Dedifferentiated amniotic fluid mesenchymal stem cell (primary cell): ENCODE results near the gene TAF10.
A peak's percentile ranks its signal among the peaks of the same experiment; 100 is the strongest.

ENCODE experiments used
- DNase-seq: peaks from one replicate; pipeline ENCODE4 v3.0.0-alpha.2; 2016; ENCODE audit errors: extremely low spot score

Gene TAF10

DNA sequence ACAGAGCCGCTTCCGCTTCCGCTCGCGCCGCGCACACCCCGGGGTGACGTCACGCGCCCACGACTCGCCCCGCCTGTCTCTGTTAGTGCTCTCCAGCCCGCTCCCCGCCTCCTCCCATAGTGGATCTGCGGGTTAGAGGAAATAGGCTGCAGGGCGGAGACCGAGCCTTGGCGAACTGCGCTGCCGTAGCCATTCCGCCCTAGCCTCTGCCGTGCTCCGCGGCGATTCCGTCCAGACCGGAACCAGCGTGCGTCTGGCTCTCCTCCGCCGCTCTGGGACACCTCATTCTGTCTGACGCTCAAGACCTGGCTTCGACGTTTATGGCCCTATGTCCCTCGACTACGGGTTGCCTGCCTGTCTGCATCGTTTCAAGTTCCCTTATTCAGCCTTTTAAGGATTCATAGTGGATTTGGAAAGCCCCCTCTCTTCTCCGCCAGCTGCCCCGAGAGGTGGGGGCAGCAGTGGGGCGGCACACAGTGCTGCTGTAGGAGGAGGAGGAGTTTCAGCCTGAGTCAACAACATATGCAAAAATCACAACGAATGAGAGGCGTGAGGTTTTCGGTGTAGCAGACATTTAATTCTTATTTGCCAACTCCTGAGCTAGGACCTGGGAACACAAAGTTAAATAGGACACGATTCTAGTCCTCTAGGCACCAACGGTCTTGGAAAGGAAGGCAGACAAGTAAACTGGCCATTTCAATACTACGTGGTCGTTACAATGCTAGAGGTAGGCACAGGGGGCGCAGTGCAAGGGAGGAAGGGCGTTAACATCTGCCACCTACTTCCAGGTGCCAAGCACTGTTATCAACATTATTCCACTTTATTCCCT is at the start of gene TAF10:
Gene TAF10 (minus strand): TSS at position 4 of the 829 bp plus-strand sequence. CDS start 27 bp downstream, outside the sequence.
- peak; percentile 96 for DNase-seq

DNA sequence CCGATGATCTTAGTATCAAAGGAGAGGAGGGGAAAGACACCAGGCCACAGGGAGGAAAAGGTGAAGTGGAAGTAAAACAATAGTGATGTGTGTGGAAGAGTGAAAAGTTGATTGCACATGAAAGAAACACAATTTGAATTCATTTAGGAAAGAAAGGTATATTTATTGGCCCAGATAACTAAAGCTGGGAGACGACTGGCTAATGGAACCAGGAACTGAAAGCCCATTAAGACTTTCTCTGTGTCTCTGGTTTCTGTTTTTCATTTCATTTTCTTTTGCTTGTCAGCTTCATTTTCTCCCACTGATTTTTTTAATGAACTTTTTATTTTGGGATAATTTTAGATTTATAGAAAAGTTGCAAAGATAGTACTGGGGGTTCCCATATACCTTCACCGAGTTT is 48.7 kb upstream of the TAF10 start:
- no peak for DNase-seq

DNA sequence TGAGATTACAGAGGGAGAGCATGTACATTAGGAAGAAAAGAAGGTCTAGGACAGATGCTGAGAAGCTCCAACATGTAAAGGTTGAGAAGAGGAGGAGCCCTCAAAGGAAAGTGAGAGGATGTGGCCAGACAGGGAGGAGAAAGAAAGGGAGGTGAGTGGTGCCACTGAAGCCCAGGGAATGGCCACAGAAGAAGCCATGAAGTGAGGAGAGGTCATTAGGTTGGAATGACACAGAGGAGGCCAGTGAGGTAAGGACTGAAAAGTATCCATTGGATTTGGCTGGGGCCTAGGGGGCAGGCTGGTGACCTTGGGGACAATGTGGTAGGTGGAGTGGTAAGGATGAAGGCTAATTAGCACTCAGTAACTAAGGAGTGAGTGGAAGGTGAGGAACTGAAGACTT is 46.6 kb upstream of the TAF10 start:
- DNase-seq: no peak

DNA sequence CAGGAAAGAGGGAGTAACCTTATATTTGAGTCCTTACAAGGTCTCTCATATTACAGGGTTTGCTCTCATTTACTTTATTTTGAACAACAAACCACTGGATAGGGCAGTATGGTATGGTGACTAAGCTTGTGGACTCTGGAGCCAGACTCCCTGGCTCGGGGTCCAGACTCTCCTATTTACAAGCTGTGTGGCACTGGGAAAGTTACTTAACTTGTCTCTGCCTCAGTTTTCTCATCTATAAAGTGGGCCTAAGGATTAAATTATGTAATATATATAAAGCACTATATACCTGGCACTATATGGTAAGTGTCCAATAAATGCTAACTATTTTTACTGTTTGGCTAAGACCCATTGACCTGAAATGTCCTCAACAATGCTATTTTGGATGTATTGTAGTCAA is 45.3 kb upstream of the TAF10 start:
- no peak for DNase-seq

DNA sequence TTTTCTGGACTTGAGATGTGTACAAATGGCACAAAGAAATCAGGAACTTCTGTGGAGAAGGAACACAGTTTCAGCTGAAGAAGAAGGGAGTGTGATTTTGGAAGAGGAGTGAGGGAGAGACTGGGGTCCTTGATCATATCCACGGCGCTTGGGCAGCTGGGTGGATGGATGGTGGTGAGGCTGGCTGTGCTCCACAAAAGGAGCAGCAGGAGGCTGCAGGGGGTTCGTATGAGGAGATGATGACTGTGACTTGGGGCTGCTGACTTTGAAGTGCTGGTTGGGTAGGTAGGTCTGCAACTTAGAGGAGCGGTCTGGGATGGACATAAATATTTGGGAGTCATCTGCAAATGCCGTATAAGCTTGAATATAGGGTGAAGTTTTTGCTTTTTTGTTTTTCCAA is 44.9 kb upstream of the TAF10 start:
- no peak for DNase-seq

DNA sequence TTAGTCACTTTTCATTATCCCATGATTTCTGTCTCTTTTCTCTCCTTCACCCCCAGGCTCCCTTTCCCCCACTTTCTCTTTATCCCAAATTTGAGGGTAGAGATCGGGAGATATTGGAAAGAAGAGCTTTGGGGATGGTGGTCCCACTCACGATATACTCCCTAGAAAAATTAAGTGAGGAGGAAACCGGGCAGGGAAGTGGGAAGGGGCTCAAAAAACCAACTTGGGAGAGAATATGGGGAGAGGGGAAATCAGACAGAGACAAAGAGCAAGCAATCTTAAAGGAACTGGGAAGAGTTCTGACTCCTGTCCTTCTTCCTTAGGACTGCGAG is 44.5 kb upstream of the TAF10 start:
- DNase-seq: no peak

DNA sequence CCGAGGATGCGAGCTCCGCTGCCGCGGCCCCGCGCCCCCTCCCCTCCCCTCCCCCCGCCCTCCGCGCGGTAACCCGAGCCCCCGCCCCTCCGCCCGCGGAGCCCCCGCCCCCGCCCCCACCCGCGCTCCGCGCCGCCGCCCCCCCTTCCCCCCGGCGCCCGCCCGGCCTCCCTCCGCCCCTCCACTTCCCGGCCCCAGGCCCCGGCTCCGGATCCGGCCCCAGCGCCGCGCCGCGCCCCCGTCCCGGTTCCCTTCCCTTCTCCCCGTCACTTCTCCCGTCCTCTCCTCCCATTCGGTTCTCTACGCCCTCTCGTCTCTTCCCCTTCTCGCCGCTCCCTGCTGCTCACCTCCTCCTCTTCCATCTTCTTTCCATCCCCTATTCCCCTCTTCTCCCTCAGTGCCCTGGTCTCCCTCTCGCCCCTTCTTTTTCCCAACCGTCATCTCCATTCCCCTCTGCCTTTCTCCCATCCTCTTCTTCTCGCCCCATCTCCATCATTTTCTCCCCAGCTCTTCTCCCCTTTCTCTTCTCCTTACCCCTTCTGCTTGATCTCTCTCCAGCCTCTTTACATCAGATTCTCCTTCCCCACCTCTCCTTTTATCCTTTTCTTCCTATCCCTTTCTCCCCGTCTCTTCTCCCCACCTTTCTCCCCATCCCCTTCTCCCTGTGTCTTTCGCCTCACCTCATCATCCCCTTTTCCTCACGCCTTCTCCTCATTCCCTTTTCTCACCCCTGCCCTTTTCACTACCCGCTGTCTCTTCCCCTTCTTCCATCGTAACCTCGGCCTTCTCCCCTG is 44.0 kb upstream of the TAF10 start, which contains the start of gene DCHS1:
Gene DCHS1 (minus strand): TSS at position 20 of the 794 bp plus-strand sequence. CDS start 14,196 bp downstream, outside the sequence.
- no peak for DNase-seq

DNA sequence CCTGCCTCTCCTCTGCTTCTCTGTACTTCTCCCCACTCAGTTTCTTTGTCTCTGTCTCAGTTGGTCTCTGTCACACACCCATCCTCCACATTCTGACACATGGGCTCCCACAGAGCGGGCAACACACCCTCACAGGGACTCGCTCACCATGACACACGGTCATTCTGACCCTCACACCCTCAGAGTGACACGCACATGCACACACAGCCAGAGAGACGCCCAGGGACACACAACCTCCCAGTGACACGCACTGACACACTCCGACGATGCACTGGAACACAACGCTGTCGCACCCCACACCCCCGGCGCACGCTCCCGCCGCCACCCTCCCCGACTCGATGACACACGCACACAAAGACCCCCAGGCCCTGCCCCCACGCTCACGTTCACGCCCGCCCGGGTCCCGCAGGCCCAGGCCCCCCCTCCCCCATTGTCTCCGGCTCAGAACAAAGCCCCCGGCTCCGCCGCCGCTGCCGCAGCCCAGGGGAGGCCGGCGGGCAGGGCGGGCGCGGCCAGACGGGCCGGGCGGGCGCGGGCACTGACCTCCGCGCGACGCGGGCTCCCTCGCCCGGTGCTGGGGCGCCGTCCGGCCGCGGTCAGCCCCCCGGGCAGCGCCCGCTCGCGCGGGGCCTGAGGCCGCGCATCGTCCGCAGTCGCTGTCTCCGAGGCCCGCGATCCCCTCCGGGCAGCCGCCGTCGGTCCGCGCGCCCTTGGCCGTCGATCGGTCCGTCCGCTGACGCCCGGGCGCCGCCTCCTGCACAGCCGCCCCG is 43.2 kb upstream of the TAF10 start:
- DNase-seq: no peak

DNA sequence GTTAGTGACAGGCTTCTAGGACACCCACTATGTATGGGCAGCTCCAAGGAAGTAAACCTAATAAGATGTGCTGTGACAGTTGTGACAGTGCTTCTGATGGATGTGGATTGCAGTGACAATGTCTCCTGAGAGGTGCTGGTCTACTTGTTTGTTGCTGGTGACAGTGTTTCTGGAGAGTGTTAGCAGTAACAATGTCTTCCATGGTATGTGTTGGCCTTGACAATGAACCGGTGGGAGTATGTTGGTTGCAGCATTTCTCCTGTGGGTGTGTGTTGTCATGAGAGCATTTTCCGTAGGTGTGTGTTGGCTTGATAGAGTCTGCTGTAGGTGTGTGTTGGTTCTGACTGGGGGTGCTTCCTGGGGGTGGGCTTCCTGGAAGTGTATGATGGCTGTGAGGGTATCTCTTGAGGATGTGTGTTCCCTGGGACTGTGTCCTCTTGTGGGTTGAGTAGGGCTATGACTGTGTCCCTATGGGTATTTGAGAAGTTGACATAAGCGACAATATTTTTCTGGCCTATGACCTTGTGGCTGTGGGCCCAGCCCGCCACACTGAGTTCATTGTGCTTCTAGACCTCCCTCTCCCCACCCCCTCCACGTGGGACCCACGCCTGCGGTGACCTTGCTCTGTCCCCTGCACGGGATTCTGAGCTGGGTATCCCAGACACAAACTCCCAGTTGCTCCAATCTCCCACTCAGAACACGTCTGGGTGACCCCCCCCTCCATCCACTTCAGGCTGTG is 42.4 kb upstream of the TAF10 start:
- no peak for DNase-seq

DNA sequence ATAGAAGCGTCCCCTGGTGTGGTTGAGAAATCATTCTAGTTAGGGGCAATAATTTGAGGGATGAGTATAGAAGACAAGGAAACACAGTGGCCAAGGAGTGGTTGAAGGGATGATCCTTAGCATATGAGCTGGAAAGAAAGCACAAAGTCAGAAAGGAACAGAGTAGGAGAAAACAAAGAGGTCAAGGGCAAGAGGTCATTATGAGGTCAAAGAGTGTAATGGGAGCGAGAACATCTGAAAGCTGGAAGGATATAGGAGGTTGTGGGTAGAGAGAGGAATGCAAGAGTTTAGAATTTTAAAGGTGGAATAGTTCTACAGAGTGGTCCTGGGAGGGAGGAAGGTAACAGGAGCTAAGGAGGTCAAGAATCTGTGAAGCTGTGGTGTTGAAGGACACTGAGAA is 41.6 kb upstream of the TAF10 start:
- no peak for DNase-seq

DNA sequence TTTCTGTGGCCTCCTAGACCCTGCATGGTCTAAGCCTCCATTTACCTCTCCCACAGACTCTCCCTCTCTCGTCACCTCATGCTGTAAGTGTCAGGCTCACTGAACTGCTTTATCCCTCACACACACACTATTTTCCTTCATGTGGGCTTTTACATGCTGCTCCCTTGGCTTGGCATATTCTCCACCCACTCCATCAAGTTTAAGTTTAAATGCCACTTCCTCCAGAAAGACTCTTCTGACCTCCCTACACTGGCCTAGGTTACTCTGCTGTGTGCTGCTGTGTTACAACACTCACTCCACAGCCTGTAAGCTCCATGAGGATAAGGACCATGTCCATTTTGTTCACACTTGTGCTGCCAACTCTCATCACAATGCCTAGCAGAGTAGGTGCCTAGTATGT is 41.1 kb upstream of the TAF10 start:
- DNase-seq: no peak

DNA sequence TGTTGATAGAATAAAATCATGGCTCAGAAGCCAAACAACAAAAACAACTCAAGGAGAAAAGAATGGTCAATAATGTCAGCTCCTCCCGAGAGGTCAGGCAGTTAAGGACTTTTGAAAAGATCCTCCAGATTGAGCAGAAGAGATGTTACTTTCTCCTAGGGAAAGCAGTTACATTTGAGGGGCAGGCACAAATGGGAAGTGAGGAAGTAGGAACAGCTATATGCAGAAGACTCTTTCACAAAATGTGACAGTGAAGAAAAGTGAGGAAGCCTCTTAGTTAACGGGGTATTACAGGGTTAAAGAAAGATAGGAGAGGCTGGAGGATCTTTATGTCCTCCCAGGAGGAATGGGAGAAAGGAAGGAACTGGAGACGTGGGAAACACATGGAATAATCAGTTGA is 40.2 kb upstream of the TAF10 start:
- DNase-seq: no peak

DNA sequence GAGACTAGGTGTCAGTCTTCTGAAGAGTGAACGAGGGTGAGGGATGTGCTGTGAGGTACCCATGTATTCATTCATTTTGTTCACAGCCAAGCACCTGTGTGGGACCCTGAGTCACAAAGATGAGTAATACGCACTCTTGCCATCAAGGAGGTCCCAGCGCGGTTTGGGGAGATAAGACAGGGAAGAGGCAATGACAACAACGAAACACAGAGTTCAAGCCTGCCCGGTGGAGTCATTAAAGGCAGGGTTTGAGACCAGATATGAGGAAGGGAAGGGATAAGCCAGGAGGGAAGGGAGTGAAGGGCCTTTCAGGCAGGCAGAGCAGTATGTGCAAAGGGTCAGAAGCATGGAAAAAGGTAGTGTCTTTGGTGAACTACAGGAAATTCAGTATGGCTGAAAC is 39.0 kb upstream of the TAF10 start:
- no peak for DNase-seq

DNA sequence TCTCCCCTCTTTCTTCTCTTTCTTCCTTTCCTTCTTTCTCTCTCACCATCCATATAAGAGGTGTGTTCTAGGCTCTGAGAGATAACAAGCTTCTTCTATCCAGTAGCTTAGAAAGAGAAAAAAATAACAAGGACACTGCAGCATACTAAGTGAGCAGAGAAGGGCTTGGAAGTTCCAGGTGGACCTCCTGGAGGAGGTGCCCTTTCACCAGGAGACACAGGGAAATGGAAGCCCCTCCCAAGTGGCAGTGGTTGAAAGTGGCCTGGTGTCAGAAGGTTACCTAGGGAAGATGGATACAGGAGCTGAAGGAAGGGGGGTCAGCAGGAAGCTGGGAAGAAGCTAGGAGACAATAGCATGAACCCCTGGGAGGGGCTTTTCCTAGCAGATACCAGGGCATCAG is 38.1 kb upstream of the TAF10 start:
- no peak for DNase-seq

DNA sequence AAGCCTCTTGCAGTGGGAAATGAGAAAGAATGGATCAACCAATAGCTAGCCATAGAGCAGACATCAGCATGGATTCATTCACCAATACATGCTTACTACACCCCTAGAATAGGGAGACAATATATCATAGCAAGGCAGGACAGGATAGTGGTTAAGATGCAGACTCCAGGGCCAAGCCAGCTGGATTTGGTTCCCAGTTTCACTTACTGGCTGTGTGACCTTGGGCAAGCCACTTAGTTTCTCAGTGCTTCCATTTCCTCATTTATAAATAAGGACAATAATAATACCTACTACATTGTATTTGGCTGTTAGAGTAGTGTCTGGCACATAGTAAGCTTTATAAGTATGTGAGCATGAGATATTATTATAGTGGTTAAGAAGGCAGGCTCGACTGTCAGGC is 36.5 kb upstream of the TAF10 start:
- DNase-seq: no peak

DNA sequence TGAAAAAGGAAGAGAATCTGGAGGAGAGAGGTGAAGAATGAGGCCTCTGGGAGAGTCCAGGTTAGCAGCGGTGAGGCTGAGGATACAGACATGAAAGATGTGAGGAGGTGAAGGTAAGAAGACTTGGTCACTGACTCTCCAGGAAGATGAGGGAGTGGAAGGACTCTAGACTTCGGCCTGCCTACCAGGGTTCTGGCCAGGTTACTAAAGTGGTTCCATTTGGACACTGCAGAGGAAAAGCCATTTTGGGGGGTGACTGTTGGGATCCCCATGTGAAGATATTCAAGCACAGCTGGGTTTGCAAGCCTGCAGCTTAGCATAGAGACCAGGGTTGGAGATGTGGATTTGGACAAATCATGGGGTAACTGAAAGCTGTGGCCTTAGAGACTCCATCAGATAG is 35.8 kb upstream of the TAF10 start:
- no peak for DNase-seq

DNA sequence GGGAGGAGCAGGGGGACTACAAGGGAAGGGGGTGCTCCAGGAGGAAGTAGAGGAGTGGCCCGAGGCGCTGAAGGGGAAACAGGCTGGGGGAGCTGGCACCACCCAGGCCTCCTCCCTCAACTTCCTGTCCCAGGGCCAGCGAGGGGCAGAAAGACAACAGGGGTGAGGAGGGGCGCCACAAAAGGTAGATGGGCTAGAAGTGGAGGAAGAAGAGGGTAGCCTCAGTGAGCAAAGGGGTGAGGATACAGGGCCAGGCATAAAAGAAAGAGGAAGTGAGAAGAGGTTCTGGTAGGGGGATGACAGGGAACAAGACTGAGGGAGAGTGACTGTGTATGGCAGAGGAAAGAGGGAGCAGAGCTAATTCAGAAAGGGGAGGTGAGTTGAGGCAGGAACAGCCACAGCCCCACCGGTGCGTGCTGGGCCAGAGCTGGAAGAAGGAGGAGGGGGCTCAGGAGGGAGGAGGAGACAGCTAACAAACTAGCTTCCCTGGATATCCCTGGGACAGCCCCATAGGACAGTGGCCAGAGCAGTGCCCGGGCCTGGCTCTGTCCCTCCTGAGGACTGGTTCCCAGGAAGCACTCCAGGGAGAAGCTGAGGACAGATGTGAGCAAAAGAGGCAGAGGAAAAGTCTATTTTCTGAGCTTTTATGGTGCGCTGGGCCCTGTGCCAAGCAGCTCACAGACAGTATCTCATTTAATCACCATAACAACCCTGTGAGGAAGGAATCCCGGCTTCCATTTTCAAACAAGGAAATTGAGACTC is 35.1 kb upstream of the TAF10 start:
- no peak for DNase-seq

DNA sequence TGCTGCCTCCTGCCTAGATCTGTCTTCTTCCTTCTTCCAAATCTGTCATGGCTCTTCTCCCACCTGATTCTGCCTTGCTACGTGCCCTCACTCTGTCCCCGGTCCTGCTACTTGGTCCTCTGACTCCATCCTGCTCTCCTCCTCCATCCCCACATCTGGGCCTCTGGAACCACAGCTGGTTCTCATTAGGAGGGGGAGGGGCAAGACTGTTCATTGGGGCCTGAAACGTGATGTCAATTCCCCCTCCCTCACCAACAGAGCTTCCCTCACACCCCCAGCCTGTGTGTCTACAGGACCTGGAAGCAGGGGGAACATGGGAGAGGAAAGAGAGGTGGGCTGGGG is 34.5 kb upstream of the TAF10 start:
- DNase-seq: peak; percentile 31

DNA sequence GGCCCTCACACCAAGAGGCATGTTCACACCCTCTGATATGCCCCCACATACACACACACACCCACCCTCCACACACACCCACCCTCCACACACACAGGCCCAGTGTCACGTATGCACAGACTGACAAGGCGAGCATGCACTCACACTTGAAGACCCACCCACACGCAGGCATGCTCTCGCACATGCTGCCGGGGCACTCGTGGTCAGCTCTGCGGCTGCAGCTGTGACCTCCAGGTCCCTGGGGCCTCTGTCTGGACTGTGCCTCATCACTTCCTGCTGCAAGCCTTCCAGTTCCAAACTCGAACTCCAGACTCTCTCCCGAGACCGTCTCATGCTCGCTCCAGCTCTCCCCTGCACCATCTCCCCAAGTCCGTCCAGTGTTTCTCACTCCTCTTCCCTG is 34.1 kb upstream of the TAF10 start:
- no peak for DNase-seq

DNA sequence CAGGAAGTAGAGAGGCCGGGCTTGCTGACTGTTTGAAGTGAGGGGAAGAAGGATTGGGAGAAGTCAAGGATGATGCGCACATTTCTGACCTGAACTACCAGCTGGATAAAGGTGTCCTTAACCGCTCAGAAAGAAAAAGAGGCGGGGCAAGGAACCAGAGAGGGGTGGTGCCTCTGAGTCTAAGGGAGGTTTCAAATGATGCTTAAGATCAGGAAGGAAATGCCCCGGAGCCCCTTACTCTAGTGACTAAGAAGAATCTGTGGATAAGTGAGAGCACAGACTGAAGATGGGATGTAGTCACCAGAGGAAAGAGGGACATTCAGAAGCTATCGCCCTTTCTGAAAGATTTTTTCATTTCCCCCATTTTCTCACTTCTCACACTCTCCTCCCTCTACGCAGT is 30.9 kb upstream of the TAF10 start:
- DNase-seq: no peak
